HepG2 (cell line): Measurements from ENCODE around the gene AMER1. TPM values are rescaled to one million over a fixed set of nuclear protein-coding genes. Genes with fewer than 3 reads are reported as not detected.

Experiments used
- ATAC-seq: fragments of 200-7000 bp; cut with Tn5 transposase; 3 replicates; pipeline ENCODE4 v1.9.1; 2020; ENCODE audit warnings: mild to moderate bottlenecking, moderate library complexity
- BruUV-seq: library from RNA; stranded (reverse); fragments of 400-500 nt; replicated peaks from 2 replicates; lab custom pipeline; 2021; lab: Mats Ljungman, UMichigan
- CTCF ChIA-PET: fragments of 300-600 bp; formaldehyde crosslinking; extraction: SDS; loops from one replicate; lab custom pipeline; 2021; ENCODE audit warnings: low total read pairs, inconsistent platforms, low intra/inter-chr PET ratio; lab: Yijun Ruan, JAX
- POLR2A ChIA-PET: fragments of 350-600 bp; sonication (Branson Sonifier 250); formaldehyde crosslinking; loops from one replicate; lab custom pipeline; 2020; ENCODE audit warnings: antibody characterized with exemption, inconsistent platforms; lab: Yijun Ruan, JAX
- DNase-seq: peaks from one replicate; pipeline ENCODE4 v3.0.0-alpha.2; 2015; ENCODE audit warnings: low spot score
- FAIRE-seq: peaks from 3 replicates; lab custom pipeline; 2011; peaks lifted over from hg19 to GRCh38; lab: Jason Lieb, UNC
- H2AFZ ChIP-seq: one replicate; pipeline ENCODE4 v1.6.1; 2011; ENCODE audit warnings: low read length, inconsistent platforms
- H3K27ac ChIP-seq: fragments of 300-600 bp; 3 replicates; pipeline ENCODE4 v1.8.0; 2011; ENCODE audit warnings: mixed run types, mild to moderate bottlenecking, mixed read lengths, low read length, inconsistent platforms; ENCODE audit not compliant: insufficient read depth; ENCODE audit errors: extremely low read length
- H3K27me3 ChIP-seq, 2 experiments: fragments of 200-600 bp in 1 of 2; 2 replicates in 1 of 2; 3 replicates in 1 of 2; pipeline versions ENCODE4 v1.6.0 to v1.8.0; 2011; ENCODE audit warnings: low read length in 2 of 2, mild to moderate bottlenecking in 2 of 2, moderate library complexity in 2 of 2, inconsistent platforms in 1 of 2; ENCODE audit not compliant: insufficient read depth in 2 of 2, control insufficient read depth in 1 of 2
- H3K36me3 ChIP-seq, 2 experiments: fragments of 200-600 bp in 1 of 2; replicated peaks in 1 of 2; 2 replicates in 1 of 2; 3 replicates in 1 of 2; pipeline versions ENCODE4 v1.5.1 to v1.8.0; 2011; ENCODE audit warnings: low read length in 2 of 2, inconsistent platforms in 1 of 2; ENCODE audit not compliant: insufficient read depth in 2 of 2, control insufficient read depth in 1 of 2
- H3K4me1 ChIP-seq: 2 replicates; pipeline ENCODE4 v1.5.1; 2012; ENCODE audit warnings: low read length, inconsistent platforms; ENCODE audit not compliant: insufficient read depth
- H3K4me2 ChIP-seq: 2 replicates; pipeline ENCODE4 v1.6.0; 2011; ENCODE audit warnings: low read depth, low read length, inconsistent platforms
- H3K4me3 ChIP-seq, 3 experiments: fragments of 200-600 bp in 1 of 3; sonication (generic), shearing (Covaris generic) in 1 of 3; replicated peaks in 1 of 3; 2 replicates each; pipeline ENCODE4 v1.5.1; 2011 to 2016; ENCODE audit warnings: low read length in 3 of 3, inconsistent platforms in 2 of 3, low read depth in 2 of 3, mild to moderate bottlenecking in 2 of 3, control low read depth in 1 of 3, mixed read lengths in 1 of 3; ENCODE audit not compliant: insufficient read depth in 1 of 3
- H3K79me2 ChIP-seq: one replicate; pipeline ENCODE4 v1.6.1; 2011; ENCODE audit warnings: low read length, inconsistent platforms; ENCODE audit not compliant: insufficient read depth
- H3K9ac ChIP-seq: 2 replicates; pipeline ENCODE4 v1.6.0; 2011; ENCODE audit warnings: mild to moderate bottlenecking, low read depth, low read length, inconsistent platforms; ENCODE audit not compliant: insufficient read depth
- H3K9me3 ChIP-seq: 2 replicates; pipeline ENCODE4 v1.5.1; 2012; ENCODE audit warnings: mild to moderate bottlenecking, low read length
- H4K20me1 ChIP-seq: 2 replicates; pipeline ENCODE4 v1.6.0; 2011; ENCODE audit warnings: inconsistent platforms, mild to moderate bottlenecking, low read length, moderate library complexity; ENCODE audit not compliant: insufficient read depth
- EP300 ChIP-seq, 3 experiments: sonication (generic) in 1 of 3; formaldehyde crosslinking in 1 of 3; IDR thresholded peaks; 2 replicates each; pipeline versions ENCODE4 v1.5.1 to v1.6.1; 2011 to 2020; ENCODE audit warnings: low read depth in 2 of 3, low read length in 2 of 3, borderline replicate concordance in 1 of 3, improper control_type of control experiment in 1 of 3, mild to moderate bottlenecking in 1 of 3, missing genetic modification reagents in 1 of 3, moderate library complexity in 1 of 3
- HNF4A ChIP-seq: sonication (generic); formaldehyde crosslinking; IDR thresholded peaks from 2 replicates; pipeline ENCODE4 v1.4.0; 2020; ENCODE audit warnings: missing genetic modification reagents
- MBNL3 ChIP-seq: fragments of 250-450 bp; sonication (Bioruptor Pico); conservative IDR thresholded peaks from 2 replicates; pipeline ENCODE4 v1.8.0; 2022; ENCODE audit warnings: mild to moderate bottlenecking, inconsistent platforms
- PATZ1 ChIP-seq: sonication (generic); formaldehyde crosslinking; IDR thresholded peaks from 2 replicates; pipeline ENCODE4 v1.4.0; 2020; ENCODE audit warnings: missing genetic modification reagents
- PITX1 ChIP-seq: sonication (generic); formaldehyde crosslinking; IDR thresholded peaks from 2 replicates; pipeline ENCODE4 v1.5.1; 2020; ENCODE audit warnings: mild to moderate bottlenecking, missing genetic modification reagents
- POLR2A ChIP-seq, 2 experiments: IDR thresholded peaks; 2 replicates each; pipeline ENCODE4 v1.6.1; 2011; ENCODE audit warnings: low read depth in 2 of 2, low read length in 2 of 2, mild to moderate bottlenecking in 1 of 2, moderate library complexity in 1 of 2; ENCODE audit not compliant: insufficient read depth in 1 of 2
- PPARG ChIP-seq: conservative IDR thresholded peaks from 2 replicates; pipeline ENCODE4 v1.6.1; 2016; ENCODE audit warnings: missing biosample characterization, missing genetic modification reagents
- SOX13 ChIP-seq, 3 experiments: fragments of 450-650 bp in 1 of 3; sonication (generic) in 1 of 3; formaldehyde crosslinking in 1 of 3; IDR thresholded peaks in 2 of 3; conservative IDR thresholded peaks in 1 of 3; 2 replicates each; pipeline versions ENCODE4 v1.5.0 to v1.6.1; 2016 to 2020; ENCODE audit warnings: antibody characterized with exemption in 1 of 3, mild to moderate bottlenecking in 1 of 3, missing compliant biosample characterization in 1 of 3, missing genetic modification reagents in 1 of 3, moderate library complexity in 1 of 3
- SOX6 ChIP-seq, 2 experiments: fragments of 450-650 bp in 1 of 2; sonication (generic) in 1 of 2; formaldehyde crosslinking in 1 of 2; IDR thresholded peaks; 2 replicates each; pipeline versions ENCODE4 v1.4.0 to v1.6.1; 2017 to 2020; ENCODE audit warnings: antibody characterized with exemption in 1 of 2, mild to moderate bottlenecking in 1 of 2, missing genetic modification reagents in 1 of 2
- XBP1 ChIP-seq: sonication (generic); formaldehyde crosslinking; IDR thresholded peaks from 2 replicates; pipeline ENCODE4 v1.5.0; 2020; ENCODE audit warnings: missing genetic modification reagents
- ZNF20 ChIP-seq: sonication (generic); formaldehyde crosslinking; IDR thresholded peaks from 2 replicates; pipeline ENCODE4 v1.4.0; 2020; ENCODE audit warnings: mild to moderate bottlenecking, moderate library complexity, missing genetic modification reagents
- WGBS: methylation state at CpG from one replicate; pipeline ENCODE4 v1.1.6; 2017; ENCODE audit warnings: low lambda C conversion rate; 5-methylcytosine and 5-hydroxymethylcytosine counted together
- in situ Hi-C: cut with HindIII; loops from 2 replicates; pipeline ENCODE4 v1.10.0; 2017; ENCODE audit warnings: low pct_unique_long_range_greater_than_20kb; ENCODE audit not compliant: extremely low pct_ligation_motif_present
- intact Hi-C: fragments of 100-400 bp; cut with micrococcal nuclease; formaldehyde crosslinking; loops from one replicate; pipeline ENCODE4 v1.10.0; 2022; ENCODE audit not compliant: unreplicated experiment
- polyA plus RNA-seq, 8 experiments: library from polyadenylated mRNA; depleted of rRNA in 3 of 8; stranded (reverse) in 7 of 8; unstranded in 1 of 8; fragments of >200 nt; fragmentation: Illumina TruSeq in 4 of 8; extraction: Trizol in 4 of 8; gene quantifications; 2 replicates each; pipeline versions ENCODE4 v1.2.1 to v1.2.3, GENCODE V29; 2011 to 2016; ENCODE audit warnings: low read depth in 4 of 8, missing spikeins in 1 of 8, mixed read lengths in 1 of 8; ENCODE audit not compliant: insufficient read depth in 1 of 8
- total RNA-seq, 5 experiments: library from RNA; depleted of rRNA; stranded (reverse); fragments of >200 nt; fragmentation: Illumina TruSeq; extraction: Trizol; gene quantifications; 2 replicates each; pipeline ENCODE4 v1.2.3, GENCODE V29; 2016; ENCODE audit warnings: low read depth in 1 of 5
- TF ChIP-seq, protein P1 (sequence below): sonication (generic); formaldehyde crosslinking; IDR thresholded peaks from 2 replicates; pipeline ENCODE4 v1.4.0; 2020; ENCODE audit warnings: missing genetic modification reagents

The AMER1 gene
- total and polyA plus RNA-seq, 2 of the 13 experiments (the other 11 are each of a cell fraction or from before 2014, with no cell fraction given), result 2.8 to 10.8 TPM

GRCh38 chrX:64188901-64189300 is 16.6 kb downstream of the AMER1 start:
- Histone ChIP-seq H2AFZ (no peak overlapping the region), H3K9me3 (no peaks in the 10 kb centered on the region), H3K9ac (no peak overlapping the region), H3K27ac (no peak overlapping the region), H3K79me2 (no peaks in the 10 kb centered on the region), H3K4me3 (no peak overlapping the region), H3K27me3 (no peaks in the 10 kb centered on the region), H3K4me1 (peaks cover 12% of the 10 kb centered on the region), H4K20me1 (no peaks in the 10 kb centered on the region), H3K4me2 (no peak overlapping the region), H3K36me3 (peaks cover 1 to 3% of the 10 kb centered on the region in 2 experiments; a peak in 3 of 5 replicates)
- CTCF ChIA-PET, result no interaction called here
- DNase-seq, result peak; percentile 54
- in situ Hi-C loops, result no loop called here
- POLR2A ChIA-PET, result no interaction called here
- TF ChIP-seq ZNF20 (no peak), SOX13 (IDR thresholded peaks at IDR 0.05) (no peak), SOX13 (CRISPR knock-in tag; conservative IDR thresholded peaks at IDR 0.05 in 1 of 2, IDR thresholded peaks at IDR 0.05 in 1 of 2) (peak in 1 of 2 experiments; percentile 33; a peak in 1 of 4 replicates), POLR2A (IDR thresholded peaks at IDR 0.05; ENCODE audit: insufficient read depth in 1 of 2, low read depth in 2 of 2, low read length in 2 of 2) (no peak), HNF4A (CRISPR knock-in tag) (peak; percentile 63), PITX1 (CRISPR knock-in tag) (peak; percentile 42; the same call in 1 of the 2 replicates), XBP1 (CRISPR knock-in tag) (no peak), SOX6 (IDR thresholded peaks at IDR 0.05) (no peak), SOX6 (CRISPR knock-in tag; IDR thresholded peaks at IDR 0.05) (peak; percentile 16; the same call in 1 of the 2 replicates), EP300 (IDR thresholded peaks at IDR 0.05; ENCODE audit: low read depth in 2 of 2, low read length in 2 of 2) (peak in 1 of 2 experiments; percentile 7; a peak in 1 of 4 replicates), EP300 (CRISPR knock-in tag; IDR thresholded peaks at IDR 0.05; ENCODE audit: borderline replicate concordance) (no peak), PATZ1 (0 out of 2 replicates have a peak, but pooled peaks have one; percentile 39), PPARG (CRISPR knock-in tag) (no peak), MBNL3 (CRISPR knock-in tag) (no peak)
- TF ChIP-seq, protein P1, sequence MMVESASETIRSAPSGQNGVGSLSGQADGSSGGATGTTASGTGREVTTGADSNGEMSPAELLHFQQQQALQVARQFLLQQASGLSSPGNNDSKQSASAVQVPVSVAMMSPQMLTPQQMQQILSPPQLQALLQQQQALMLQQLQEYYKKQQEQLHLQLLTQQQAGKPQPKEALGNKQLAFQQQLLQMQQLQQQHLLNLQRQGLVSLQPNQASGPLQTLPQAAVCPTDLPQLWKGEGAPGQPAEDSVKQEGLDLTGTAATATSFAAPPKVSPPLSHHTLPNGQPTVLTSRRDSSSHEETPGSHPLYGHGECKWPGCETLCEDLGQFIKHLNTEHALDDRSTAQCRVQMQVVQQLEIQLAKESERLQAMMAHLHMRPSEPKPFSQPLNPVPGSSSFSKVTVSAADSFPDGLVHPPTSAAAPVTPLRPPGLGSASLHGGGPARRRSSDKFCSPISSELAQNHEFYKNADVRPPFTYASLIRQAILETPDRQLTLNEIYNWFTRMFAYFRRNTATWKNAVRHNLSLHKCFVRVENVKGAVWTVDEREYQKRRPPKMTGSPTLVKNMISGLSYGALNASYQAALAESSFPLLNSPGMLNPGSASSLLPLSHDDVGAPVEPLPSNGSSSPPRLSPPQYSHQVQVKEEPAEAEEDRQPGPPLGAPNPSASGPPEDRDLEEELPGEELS, result peak; percentile 28; the same call in 1 of the 2 replicates
- 42% methylated on average over 2 of the region's 3 CpGs for WGBS
- peak; percentile 85 for ATAC-seq
- intact Hi-C loops, result no loop called here
- peak; percentile 83 for FAIRE-seq
- BruUV-seq, result no TSS peak
